ENCODE data around the gene SLC22A3. TPM values are rescaled to one million over a fixed set of nuclear protein-coding genes. Genes with fewer than 3 reads are reported as not detected.

Gene SLC22A3
- total RNA-seq = 1.7 and 2.3 TPM in 2 replicates

GRCh38 chr6:160348223-160349019 is at the start of gene SLC22A3:
Gene SLC22A3, plus strand, starts transcription at chr6:160348378. Its CDS starts 42 bp downstream, at chr6:160348420.

Other genes starting within 250 kb of the SLC22A3 start
- gene SLC22A1, start 226.6 kb upstream of the SLC22A3 start, total RNA-seq = under 0.01 and 0.38 TPM in 2 replicates
- gene SLC22A2, start 89.6 kb upstream of the SLC22A3 start, total RNA-seq = under 0.01 TPM in 1 of 2 replicates, not detected in the other